ENCODE measurements around the gene GPS1. TPM values are rescaled to one million over a fixed set of nuclear protein-coding genes. Genes with fewer than 3 reads are reported as not detected.

Gene GPS1
- total and polyA plus RNA-seq, 9 of the 15 experiments (the other 6 are each of a cell fraction or from before 2014, with no cell fraction given) = 3.1 to 167 (median 69.9) TPM

DNA sequence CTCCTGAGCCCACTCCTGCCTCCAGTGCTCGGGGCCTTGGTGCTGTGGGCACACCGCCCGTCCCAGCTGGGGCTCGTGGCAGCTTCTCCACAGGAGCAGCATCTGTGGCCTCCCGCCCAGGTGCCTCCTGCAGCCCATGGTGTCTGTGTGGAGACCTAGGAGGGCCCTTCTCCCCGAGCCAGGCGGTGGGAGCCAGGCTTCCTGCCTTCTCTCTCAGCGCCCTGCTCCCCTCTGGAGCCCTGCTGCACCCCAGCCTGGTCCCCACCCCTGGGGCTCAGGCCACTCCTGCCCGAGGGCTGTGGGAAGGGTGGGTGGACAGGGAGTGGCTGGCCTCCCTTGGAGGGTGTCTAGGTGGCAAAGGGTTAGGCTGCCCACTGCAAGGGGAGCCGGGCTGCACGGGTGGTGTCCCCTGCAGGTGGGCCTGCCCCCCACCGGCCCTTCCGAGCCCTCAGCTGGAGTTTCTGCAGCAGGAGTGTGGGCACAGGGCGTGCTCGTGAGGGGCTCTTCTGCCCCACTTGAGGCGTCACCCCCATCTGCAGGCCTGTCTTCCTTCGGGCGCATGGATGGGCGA, 40.0 kb upstream of the GPS1 start (continued):
- TF ChIP-seq, protein P1, sequence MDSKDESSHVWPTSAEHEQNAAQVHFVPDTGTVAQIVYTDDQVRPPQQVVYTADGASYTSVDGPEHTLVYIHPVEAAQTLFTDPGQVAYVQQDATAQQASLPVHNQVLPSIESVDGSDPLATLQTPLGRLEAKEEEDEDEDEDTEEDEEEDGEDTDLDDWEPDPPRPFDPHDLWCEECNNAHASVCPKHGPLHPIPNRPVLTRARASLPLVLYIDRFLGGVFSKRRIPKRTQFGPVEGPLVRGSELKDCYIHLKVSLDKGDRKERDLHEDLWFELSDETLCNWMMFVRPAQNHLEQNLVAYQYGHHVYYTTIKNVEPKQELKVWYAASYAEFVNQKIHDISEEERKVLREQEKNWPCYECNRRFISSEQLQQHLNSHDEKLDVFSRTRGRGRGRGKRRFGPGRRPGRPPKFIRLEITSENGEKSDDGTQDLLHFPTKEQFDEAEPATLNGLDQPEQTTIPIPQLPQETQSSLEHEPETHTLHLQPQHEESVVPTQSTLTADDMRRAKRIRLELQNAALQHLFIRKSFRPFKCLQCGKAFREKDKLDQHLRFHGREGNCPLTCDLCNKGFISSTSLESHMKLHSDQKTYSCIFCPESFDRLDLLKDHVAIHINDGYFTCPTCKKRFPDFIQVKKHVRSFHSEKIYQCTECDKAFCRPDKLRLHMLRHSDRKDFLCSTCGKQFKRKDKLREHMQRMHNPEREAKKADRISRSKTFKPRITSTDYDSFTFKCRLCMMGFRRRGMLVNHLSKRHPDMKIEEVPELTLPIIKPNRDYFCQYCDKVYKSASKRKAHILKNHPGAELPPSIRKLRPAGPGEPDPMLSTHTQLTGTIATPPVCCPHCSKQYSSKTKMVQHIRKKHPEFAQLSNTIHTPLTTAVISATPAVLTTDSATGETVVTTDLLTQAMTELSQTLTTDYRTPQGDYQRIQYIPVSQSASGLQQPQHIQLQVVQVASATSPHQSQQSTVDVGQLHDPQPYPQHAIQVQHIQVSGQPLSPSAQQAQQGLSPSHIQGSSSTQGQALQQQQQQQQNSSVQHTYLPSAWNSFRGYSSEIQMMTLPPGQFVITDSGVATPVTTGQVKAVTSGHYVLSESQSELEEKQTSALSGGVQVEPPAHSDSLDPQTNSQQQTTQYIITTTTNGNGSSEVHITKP (IDR thresholded peaks at IDR 0.05; ENCODE audit: partially characterized antibody) = no peak

DNA sequence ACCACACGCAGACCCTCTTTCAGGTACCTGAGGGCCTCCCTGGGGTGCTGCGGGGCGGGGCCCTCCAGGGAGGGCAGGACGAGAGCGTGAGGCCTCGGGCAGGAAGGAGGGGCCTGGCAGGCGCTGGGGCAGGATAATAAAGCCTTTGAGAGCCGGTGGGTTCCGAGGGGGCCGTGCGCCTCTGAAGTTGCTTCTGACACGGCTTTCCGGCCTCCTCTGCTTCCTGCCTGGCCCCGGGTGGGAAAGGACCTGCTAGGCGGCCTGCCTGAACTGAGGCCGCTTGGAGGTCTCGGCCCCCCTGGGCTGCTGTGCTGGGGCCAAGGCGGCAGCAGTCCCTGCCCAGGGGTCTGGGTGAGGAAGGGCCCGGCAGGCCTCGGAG, 39.4 kb upstream of the GPS1 start:
- no peak for FAIRE-seq
- WGBS (ENCODE audit: insufficient coverage, low coverage, missing lambda C conversion rate) = 79% methylated on average over 11 of the region's 20 CpGs
- Histone ChIP-seq H3K9me3 (replicated peaks; ENCODE audit: control insufficient read depth, insufficient read depth, low read depth, low read length) (no peaks in the 10 kb centered on the region), H3K4me2 (ENCODE audit: insufficient read depth, low read length) (no peak overlapping the region), H4K20me1 (replicated peaks; ENCODE audit: control insufficient read depth, insufficient read depth, low read length) (no peaks in the 10 kb centered on the region), H3K27me3 (ENCODE audit: control insufficient read depth in 2 of 2, insufficient read depth in 2 of 2, low read length in 2 of 2) (no peaks in the 10 kb centered on the region), H3K36me3 (ENCODE audit: control insufficient read depth, insufficient read depth, low read length) (no peaks in the 10 kb centered on the region; the same call in 2 of the 3 replicates), H3K9me1 (ENCODE audit: control insufficient read depth, insufficient read depth, low read length) (no peaks in the 10 kb centered on the region), H3K4me1 (replicated peaks in 1 of 2; ENCODE audit: control insufficient read depth in 2 of 2, insufficient read depth in 2 of 2, low read length in 2 of 2) (peaks cover 0 to 87% of the 10 kb centered on the region in 2 experiments; a peak in 2 of 5 replicates), H3K9ac (ENCODE audit: insufficient read depth in 1 of 2, low read depth in 2 of 2, low read length in 2 of 2) (no peak overlapping the region), H3K4me3 (no peak overlapping the region), H2AFZ (ENCODE audit: low read depth, low read length) (no peak overlapping the region), H3K27ac (ENCODE audit: extremely low read depth, low read depth, low read length) (no peak overlapping the region), H3K79me2 (ENCODE audit: control insufficient read depth, insufficient read depth, low read length) (no peaks in the 10 kb centered on the region)
- ChIA-PET POLR2A (interaction anchor here (0.6 kb wide), 1 partner anchor 440 kb away, joined by 3 read pairs; no protein-coding TSS in a partner anchor), CTCF (ENCODE audit: low intra/inter-chr PET ratio) (no interaction called here)
- DNase-seq (ENCODE audit: extremely low read depth in 1 of 4, low spot score in 3 of 4) = no peak
- in situ Hi-C loops (cut with MboI) (no loop called here), intact Hi-C loops (cut with micrococcal nuclease) (no loop called here)
- no TSS peak for BruUV-seq (replicated peaks)
- no peak for ATAC-seq
- TF ChIP-seq CEBPG (CRISPR knock-in tag; IDR thresholded peaks at IDR 0.05) (no peak), CEBPG (tag; conservative IDR thresholded peaks at IDR 0.05 in 1 of 2, IDR thresholded peaks at IDR 0.05 in 1 of 2) (no peak), ZNF239 (CRISPR knock-in tag; IDR thresholded peaks at IDR 0.05) (no peak), HMG20B (CRISPR knock-in tag; IDR thresholded peaks at IDR 0.05) (no peak), ZNF77 (CRISPR knock-in tag; IDR thresholded peaks at IDR 0.05) (no peak), FOXA1 (IDR thresholded peaks at IDR 0.05; ENCODE audit: borderline replicate concordance) (no peak), PML (IDR thresholded peaks at IDR 0.05; ENCODE audit: low read length) (no peak), ZKSCAN8 (CRISPR knock-in tag; IDR thresholded peaks at IDR 0.05) (no peak), ZNF696 (CRISPR knock-in tag; conservative IDR thresholded peaks at IDR 0.05) (no peak), DMBX1 (CRISPR knock-in tag; IDR thresholded peaks at IDR 0.05; ENCODE audit: borderline replicate concordance) (no peak)
- TF ChIP-seq, protein P2, sequence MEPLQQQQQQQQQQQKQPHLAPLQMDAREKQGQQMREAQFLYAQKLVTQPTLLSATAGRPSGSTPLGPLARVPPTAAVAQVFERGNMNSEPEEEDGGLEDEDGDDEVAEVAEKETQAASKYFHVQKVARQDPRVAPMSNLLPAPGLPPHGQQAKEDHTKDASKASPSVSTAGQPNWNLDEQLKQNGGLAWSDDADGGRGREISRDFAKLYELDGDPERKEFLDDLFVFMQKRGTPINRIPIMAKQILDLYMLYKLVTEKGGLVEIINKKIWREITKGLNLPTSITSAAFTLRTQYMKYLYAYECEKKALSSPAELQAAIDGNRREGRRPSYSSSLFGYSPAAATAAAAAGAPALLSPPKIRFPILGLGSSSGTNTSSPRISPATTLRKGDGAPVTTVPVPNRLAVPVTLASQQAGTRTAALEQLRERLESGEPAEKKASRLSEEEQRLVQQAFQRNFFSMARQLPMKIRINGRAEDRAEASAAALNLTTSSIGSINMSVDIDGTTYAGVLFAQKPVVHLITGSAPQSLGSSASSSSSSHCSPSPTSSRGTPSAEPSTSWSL (CRISPR knock-in tag; IDR thresholded peaks at IDR 0.05; ENCODE audit: borderline replicate concordance) = no peak
- TF ChIP-seq, protein P3, sequence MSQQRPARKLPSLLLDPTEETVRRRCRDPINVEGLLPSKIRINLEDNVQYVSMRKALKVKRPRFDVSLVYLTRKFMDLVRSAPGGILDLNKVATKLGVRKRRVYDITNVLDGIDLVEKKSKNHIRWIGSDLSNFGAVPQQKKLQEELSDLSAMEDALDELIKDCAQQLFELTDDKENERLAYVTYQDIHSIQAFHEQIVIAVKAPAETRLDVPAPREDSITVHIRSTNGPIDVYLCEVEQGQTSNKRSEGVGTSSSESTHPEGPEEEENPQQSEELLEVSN (IDR thresholded peaks at IDR 0.05; ENCODE audit: borderline replicate concordance in 1 of 2, extremely low read depth in 1 of 2, insufficient read depth in 1 of 2, insufficient read length in 1 of 2, low read depth in 1 of 2, low read length in 1 of 2, poor library complexity in 1 of 2, severe bottlenecking in 1 of 2) = no peak

All from K562 (cell line).